Trophoblast cell (in vitro differentiated cells and primary cell): ENCODE results near the gene IWS1.

ENCODE experiments used
- DNase-seq, 2 donors: peaks; one replicate each; pipeline ENCODE4 v3.0.0-alpha.2; 2016
- H2AFZ ChIP-seq: 2 replicates; pipeline ENCODE4 v1.6.1; 2013; ENCODE audit warnings: low read length, moderate library complexity, mild to moderate bottlenecking; ENCODE audit not compliant: insufficient read depth, poor library complexity
- H2AK5ac ChIP-seq: 2 replicates; pipeline ENCODE4 v1.6.1; 2013; ENCODE audit warnings: mild to moderate bottlenecking, low read length
- H2BK120ac ChIP-seq: 2 replicates; pipeline ENCODE4 v1.6.1; 2013; ENCODE audit warnings: low read length, mild to moderate bottlenecking, moderate library complexity; ENCODE audit not compliant: insufficient read depth, poor library complexity
- H2BK12ac ChIP-seq: 2 replicates; pipeline ENCODE4 v1.6.1; 2013; ENCODE audit warnings: mild to moderate bottlenecking, low read length, moderate library complexity
- H2BK5ac ChIP-seq: 2 replicates; pipeline ENCODE4 v1.6.1; 2013; ENCODE audit warnings: low read length, low read depth, moderate library complexity, mild to moderate bottlenecking; ENCODE audit not compliant: poor library complexity
- H3K14ac ChIP-seq: 2 replicates; pipeline ENCODE4 v1.6.1; 2013; ENCODE audit warnings: mild to moderate bottlenecking, low read length
- H3K18ac ChIP-seq: 2 replicates; pipeline ENCODE4 v1.6.1; 2013; ENCODE audit warnings: mild to moderate bottlenecking, low read length
- H3K23ac ChIP-seq: 2 replicates; pipeline ENCODE4 v1.6.1; 2013; ENCODE audit warnings: low read length
- H3K27ac ChIP-seq: 2 replicates; pipeline ENCODE4 v1.5.1; 2013; ENCODE audit warnings: low read depth, mild to moderate bottlenecking, inconsistent platforms, low read length, moderate library complexity
- H3K27me3 ChIP-seq: 2 replicates; pipeline ENCODE4 v1.6.1; 2013; ENCODE audit warnings: inconsistent platforms, mild to moderate bottlenecking, low read length, moderate library complexity; ENCODE audit not compliant: insufficient read depth
- H3K36me3 ChIP-seq, 2 experiments: 1 replicate in 1 of 2; 2 replicates in 1 of 2; pipeline ENCODE4 v1.6.1; 2013; ENCODE audit warnings: low read length in 2 of 2, mild to moderate bottlenecking in 2 of 2, moderate library complexity in 1 of 2; ENCODE audit not compliant: insufficient read depth in 2 of 2, control insufficient read depth in 1 of 2
- H3K4ac ChIP-seq: 2 replicates; pipeline ENCODE4 v1.6.1; 2013; ENCODE audit warnings: low read depth, mild to moderate bottlenecking, low read length, moderate library complexity
- H3K4me1 ChIP-seq, 2 experiments: 1 replicate in 1 of 2; 2 replicates in 1 of 2; pipeline ENCODE4 v1.6.1; 2013; ENCODE audit warnings: low read length in 2 of 2, mild to moderate bottlenecking in 2 of 2, moderate library complexity in 1 of 2; ENCODE audit not compliant: insufficient read depth in 2 of 2, control insufficient read depth in 1 of 2
- H3K4me2 ChIP-seq: 2 replicates; pipeline ENCODE4 v1.6.1; 2013; ENCODE audit warnings: inconsistent platforms, mild to moderate bottlenecking, low read length, moderate library complexity
- H3K4me3 ChIP-seq: 2 replicates; pipeline ENCODE4 v1.5.1; 2013; ENCODE audit warnings: mild to moderate bottlenecking, low read depth, low read length, inconsistent platforms
- H3K79me1 ChIP-seq: one replicate; pipeline ENCODE4 v1.6.1; 2013; ENCODE audit warnings: low read length
- H3K79me2 ChIP-seq: 2 replicates; pipeline ENCODE4 v1.6.1; 2013; ENCODE audit warnings: low read length, mild to moderate bottlenecking; ENCODE audit not compliant: control insufficient read depth, insufficient read depth, poor library complexity
- H3K9ac ChIP-seq: 2 replicates; pipeline ENCODE4 v1.6.1; 2013; ENCODE audit warnings: mild to moderate bottlenecking, low read length
- H3K9me3 ChIP-seq: 2 replicates; pipeline ENCODE4 v1.6.1; 2013; ENCODE audit warnings: low read depth, mild to moderate bottlenecking, control low read depth, inconsistent platforms, low read length; ENCODE audit not compliant: insufficient read depth
- H4K12ac ChIP-seq: 2 replicates; pipeline ENCODE4 v1.6.1; 2013; ENCODE audit warnings: low read depth, mild to moderate bottlenecking, low read length, moderate library complexity
- H4K8ac ChIP-seq: 2 replicates; pipeline ENCODE4 v1.6.1; 2013; ENCODE audit warnings: low read depth, mild to moderate bottlenecking, low read length, moderate library complexity
- H4K91ac ChIP-seq: one replicate; pipeline ENCODE4 v1.6.1; 2013; ENCODE audit warnings: low read depth, mild to moderate bottlenecking, low read length, moderate library complexity
- WGBS: extraction: QIAGEN DNeasy Blood & Tissue Kit; methylation state at CpG from one replicate; pipeline ENCODE4 v1.1.7; 2013; ENCODE audit warnings: missing lambda C conversion rate; ENCODE audit not compliant: insufficient read length, insufficient coverage; ENCODE audit errors: extremely low coverage; 5-methylcytosine and 5-hydroxymethylcytosine counted together

The IWS1 gene

GRCh38 chr2:127515383-127515915 lies 10.8 kb downstream of the IWS1 start:
- H2BK120ac ChIP-seq, result no peak overlapping the region
- H3K14ac ChIP-seq, result no peak overlapping the region
- WGBS, result no CpG with 5 or more reads among the region's 6 CpGs
- no peak overlapping the region for H2BK12ac ChIP-seq
- peaks cover 4% of the 10 kb centered on the region for H3K79me2 ChIP-seq
- H2AK5ac ChIP-seq, result no peak overlapping the region
- no peak overlapping the region for H3K4me3 ChIP-seq
- no peak overlapping the region for H3K4me2 ChIP-seq
- no peak overlapping the region for H2AFZ ChIP-seq
- H3K9ac ChIP-seq, result no peak overlapping the region
- peak overlapping the region; percentile 72 for H3K4ac ChIP-seq
- no peak overlapping the region for H4K12ac ChIP-seq
- no peak overlapping the region for H4K8ac ChIP-seq
- H3K27me3 ChIP-seq, result no peaks in the 10 kb centered on the region
- no peak overlapping the region for H3K27ac ChIP-seq
- H4K91ac ChIP-seq, result no peak overlapping the region
- no peaks in the 10 kb centered on the region for H3K4me1 ChIP-seq
- no peak overlapping the region for H3K18ac ChIP-seq
- no peak overlapping the region for H3K23ac ChIP-seq
- no peak overlapping the region for H2BK5ac ChIP-seq
- H3K79me1 ChIP-seq, result no peaks in the 10 kb centered on the region
- H3K9me3 ChIP-seq, result peaks cover 3% of the 10 kb centered on the region
- H3K36me3 ChIP-seq, result peaks cover 27 to 29% of the 10 kb centered on the region in 2 experiments
- no peak for DNase-seq

- Histone ChIP-seq H3K4me2 (no peak overlapping the region), H2BK120ac (no peak overlapping the region), H3K23ac (no peak overlapping the region), H2BK5ac (no peak overlapping the region), H4K8ac (no peak overlapping the region), H2BK12ac (no peak overlapping the region), H3K9ac (no peak overlapping the region), H3K36me3 (peaks cover 24 to 29% of the 10 kb centered on the region in 2 experiments), H3K27ac (no peak overlapping the region), H3K9me3 (peaks cover 3% of the 10 kb centered on the region), H3K4me1 (no peaks in the 10 kb centered on the region), H3K79me2 (peaks cover 4% of the 10 kb centered on the region), H4K91ac (no peak overlapping the region), H4K12ac (no peak overlapping the region), H3K79me1 (no peaks in the 10 kb centered on the region), H3K14ac (no peak overlapping the region), H2AK5ac (no peak overlapping the region), H3K18ac (no peak overlapping the region), H3K4me3 (peak overlapping the region; percentile 42), H2AFZ (no peak overlapping the region), H3K27me3 (no peaks in the 10 kb centered on the region), H3K4ac (no peak overlapping the region)
- DNase-seq, result no peak
- WGBS, result no CpG with 5 or more reads among the region's 13 CpGs
These were observed 11.8 kb downstream of the IWS1 start for GRCh38 chr2:127514485-127514884.

- H2BK120ac ChIP-seq, result no peak overlapping the region
- no peak overlapping the region for H3K4ac ChIP-seq
- no peak overlapping the region for H3K27ac ChIP-seq
- H3K9me3 ChIP-seq, result peaks cover 3% of the 10 kb centered on the region
- H3K4me2 ChIP-seq, result no peak overlapping the region
- no peaks in the 10 kb centered on the region for H3K79me1 ChIP-seq
- H4K8ac ChIP-seq, result no peak overlapping the region
- H3K4me1 ChIP-seq, result no peaks in the 10 kb centered on the region
- no peak overlapping the region for H3K18ac ChIP-seq
- H3K27me3 ChIP-seq, result no peaks in the 10 kb centered on the region
- no peak overlapping the region for H3K23ac ChIP-seq
- no peak overlapping the region for H2BK12ac ChIP-seq
- no peak overlapping the region for H3K9ac ChIP-seq
- H3K4me3 ChIP-seq, result no peak overlapping the region
- H2AFZ ChIP-seq, result no peak overlapping the region
- H4K12ac ChIP-seq, result no peak overlapping the region
- WGBS, result no CpG with 5 or more reads among the region's 10 CpGs
- no peak overlapping the region for H4K91ac ChIP-seq
- no peak overlapping the region for H2AK5ac ChIP-seq
- H3K36me3 ChIP-seq, result peaks cover 24 to 29% of the 10 kb centered on the region in 2 experiments
- H2BK5ac ChIP-seq, result no peak overlapping the region
- peaks cover 4% of the 10 kb centered on the region for H3K79me2 ChIP-seq
- no peak for DNase-seq
- H3K14ac ChIP-seq, result no peak overlapping the region
These were observed 12.2 kb downstream of the IWS1 start for GRCh38 chr2:127514076-127514475.

- H3K79me2 ChIP-seq, result peaks cover 4% of the 10 kb centered on the region
- H3K4me1 ChIP-seq, result peaks cover 0 to 2% of the 10 kb centered on the region in 2 experiments
- H2BK5ac ChIP-seq, result no peak overlapping the region
- no peak overlapping the region for H4K12ac ChIP-seq
- H3K36me3 ChIP-seq, result peaks cover 19 to 24% of the 10 kb centered on the region in 2 experiments
- no peak overlapping the region for H3K18ac ChIP-seq
- no peak overlapping the region for H2AFZ ChIP-seq
- H2BK12ac ChIP-seq, result no peak overlapping the region
- H3K27ac ChIP-seq, result no peak overlapping the region
- no peak overlapping the region for H2AK5ac ChIP-seq
- H3K23ac ChIP-seq, result no peak overlapping the region
- no peak overlapping the region for H3K14ac ChIP-seq
- H3K4me2 ChIP-seq, result no peak overlapping the region
- H4K8ac ChIP-seq, result no peak overlapping the region
- no peaks in the 10 kb centered on the region for H3K27me3 ChIP-seq
- no peaks in the 10 kb centered on the region for H3K79me1 ChIP-seq
- peaks cover 3% of the 10 kb centered on the region for H3K9me3 ChIP-seq
- no CpG with 5 or more reads among the region's 4 CpGs for WGBS
- H4K91ac ChIP-seq, result no peak overlapping the region
- H2BK120ac ChIP-seq, result no peak overlapping the region
- DNase-seq, result peak; percentile 49 to 73
- no peak overlapping the region for H3K9ac ChIP-seq
- peak overlapping the region; percentile 88 for H3K4ac ChIP-seq
- H3K4me3 ChIP-seq, result no peak overlapping the region
These were observed 13.9 kb downstream of the IWS1 start for GRCh38 chr2:127512362-127512761.
